Astrocyte of the spinal cord (primary cell): Measurements from ENCODE around the gene BMPR1A.

Experiments used
- DNase-seq: peaks from one replicate; pipeline ENCODE4 v3.0.0; 2011; ENCODE audit warnings: low read depth, low spot score
- H3K4me3 ChIP-seq: 2 replicates; pipeline ENCODE4 v1.5.1; 2011; ENCODE audit warnings: low read depth, mild to moderate bottlenecking, low read length, moderate library complexity
- CTCF ChIP-seq: IDR thresholded peaks from 2 replicates; pipeline ENCODE4 v1.5.1; 2012; ENCODE audit warnings: low read depth, mild to moderate bottlenecking, low read length, inconsistent platforms
- in situ Hi-C: cut with HindIII; loops from 2 replicates; pipeline ENCODE4 v1.10.0; 2017; ENCODE audit warnings: low sequenced_read_pairs

BMPR1A gene

GRCh38 chr10:86756511-86757112 is at the start of gene BMPR1A:
Gene BMPR1A, plus strand, starts transcription at chr10:86756619. Its CDS starts 119,400 bp downstream, at chr10:86876019.
- TF ChIP-seq CTCF = no peak
- in situ Hi-C loops = no loop called here
- peak; percentile 92 for DNase-seq
- H3K4me3 ChIP-seq = peak within 1 kb of the TSS; percentile 86

GRCh38 chr10:86706977-86707376 is 49.4 kb upstream of the BMPR1A start:
- no peak overlapping the region for H3K4me3 ChIP-seq
- no peak for TF ChIP-seq CTCF
- no peak for DNase-seq
- in situ Hi-C loops = no loop called here

GRCh38 chr10:86707505-86707904 is 48.9 kb upstream of the BMPR1A start:
- in situ Hi-C loops = no loop called here
- TF ChIP-seq CTCF = no peak
- DNase-seq = no peak
- H3K4me3 ChIP-seq = no peak overlapping the region

- no peak for TF ChIP-seq CTCF
- no peak for DNase-seq
- no peak overlapping the region for H3K4me3 ChIP-seq
- in situ Hi-C loops = no loop called here
Observed at GRCh38 chr10:86708068-86708782, 48.2 kb upstream of the BMPR1A start.

GRCh38 chr10:86708783-86709380 is 47.5 kb upstream of the BMPR1A start:
- no peak for DNase-seq
- no peak overlapping the region for H3K4me3 ChIP-seq
- in situ Hi-C loops = no loop called here
- TF ChIP-seq CTCF = no peak

- DNase-seq = no peak
- H3K4me3 ChIP-seq = no peak overlapping the region
- in situ Hi-C loops = no loop called here
- TF ChIP-seq CTCF = no peak
Observed at GRCh38 chr10:86709396-86710185, 46.8 kb upstream of the BMPR1A start.
